Left lung (tissue), 10 donors: Measurements from ENCODE around the gene MRPL33. TPM values are rescaled to one million over a fixed set of nuclear protein-coding genes. Genes with fewer than 3 reads are reported as not detected.

Source experiments
- ATAC-seq: fragments of 200-7000 bp; cut with Tn5 transposase; one replicate; pipeline ENCODE4 v1.9.1; 2020; ENCODE audit warnings: moderate library complexity
- DNase-seq, 4 donors: peaks; one replicate each; pipeline ENCODE4 v3.0.0-alpha.2; 2013 to 2020
- H3K27ac ChIP-seq, 2 donors: fragments of 200-600 bp; sonication (generic) in 1 of 2; one replicate each; pipeline versions ENCODE4 v1.5.0 to v1.8.0; 2020 to 2021
- H3K27me3 ChIP-seq, 2 donors: fragments of 200-600 bp; sonication (generic) in 1 of 2; one replicate each; pipeline versions ENCODE4 v1.5.0 to v1.8.0; 2020 to 2021
- H3K36me3 ChIP-seq, 2 donors: fragments of 200-600 bp; sonication (generic) in 1 of 2; one replicate each; pipeline versions ENCODE4 v1.5.0 to v1.8.0; 2020 to 2021
- H3K4me1 ChIP-seq, 2 donors: fragments of 200-600 bp; one replicate each; pipeline ENCODE4 v1.8.0; 2021
- H3K4me3 ChIP-seq, 2 donors: fragments of 200-600 bp; sonication (generic) in 1 of 2; one replicate each; pipeline versions ENCODE4 v1.5.0 to v1.8.0; 2020 to 2021; ENCODE audit warnings: mild to moderate bottlenecking in 1 of 2
- H3K9me3 ChIP-seq, 2 donors: fragments of 200-600 bp; sonication (generic) in 1 of 2; one replicate each; pipeline versions ENCODE4 v1.5.0 to v1.8.0; 2020 to 2021
- intact Hi-C, 2 donors: fragments of 100-400 bp; cut with DNase I; formaldehyde crosslinking; loops; one replicate each; pipeline versions ENCODE4 v1.11.2 to v1.14.2; 2022
- polyA plus RNA-seq, 6 donors: library from polyadenylated mRNA; unstranded; fragments of 120-200 nt; gene quantifications; one replicate each; pipeline ENCODE4 v1.2.1, GENCODE V29; 2013; ENCODE audit not compliant: insufficient read length in 6 of 6
- total RNA-seq, 2 donors: library from RNA; stranded (reverse); fragmentation: NEBNext Ultra II Directional; extraction: Animal tissue kit (Norgen Biotek cat#: 25700); gene quantifications; one replicate each; pipeline ENCODE4 v1.2.1, GENCODE V29; 2021
- TF ChIP-seq, protein P1 (sequence below), 2 donors: fragments of 200-600 bp; sonication (generic) in 1 of 2; IDR thresholded peaks; one replicate each; pipeline versions ENCODE4 v1.5.0 to v1.8.0; 2021; ENCODE audit warnings: antibody characterized with exemption in 2 of 2
- donor health status: DM: no; HTN: yes; CAD: no.
- donor health status: DM: no; HTN: no; CAD: no.

Gene MRPL33
- total and polyA plus RNA-seq, 8 donors: 75.2 to 113 (median 101) TPM

DNA sequence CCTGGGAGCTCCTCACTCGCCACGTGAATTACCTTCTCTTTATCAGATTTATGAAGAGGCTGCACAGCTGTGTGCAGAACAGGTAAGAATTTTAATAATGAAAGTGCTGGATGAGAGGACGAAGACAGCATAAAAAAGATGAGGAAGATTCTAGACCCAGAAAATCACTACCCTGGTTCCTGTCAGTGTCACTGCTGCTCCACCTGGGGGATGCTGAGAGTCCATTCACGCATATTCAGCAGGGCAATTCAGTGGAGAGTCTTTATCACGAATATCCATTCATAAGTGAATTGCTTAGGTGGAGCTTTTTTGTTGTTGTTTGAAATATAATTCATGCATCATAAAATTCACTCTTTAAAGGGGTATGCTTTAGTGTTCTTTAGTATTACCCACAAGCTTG lies 52.0 kb downstream of the MRPL33 start:
- DNase-seq (no peak), ATAC-seq (no peak)
- H3K4me3 ChIP-seq: no peak overlapping the region
- no peak overlapping the region for H3K27ac ChIP-seq
- no peaks in the 10 kb centered on the region for H3K36me3 ChIP-seq
- peaks cover 0 to 11% of the 10 kb centered on the region in 2 donors for H3K9me3 ChIP-seq
- TF ChIP-seq, protein P1, sequence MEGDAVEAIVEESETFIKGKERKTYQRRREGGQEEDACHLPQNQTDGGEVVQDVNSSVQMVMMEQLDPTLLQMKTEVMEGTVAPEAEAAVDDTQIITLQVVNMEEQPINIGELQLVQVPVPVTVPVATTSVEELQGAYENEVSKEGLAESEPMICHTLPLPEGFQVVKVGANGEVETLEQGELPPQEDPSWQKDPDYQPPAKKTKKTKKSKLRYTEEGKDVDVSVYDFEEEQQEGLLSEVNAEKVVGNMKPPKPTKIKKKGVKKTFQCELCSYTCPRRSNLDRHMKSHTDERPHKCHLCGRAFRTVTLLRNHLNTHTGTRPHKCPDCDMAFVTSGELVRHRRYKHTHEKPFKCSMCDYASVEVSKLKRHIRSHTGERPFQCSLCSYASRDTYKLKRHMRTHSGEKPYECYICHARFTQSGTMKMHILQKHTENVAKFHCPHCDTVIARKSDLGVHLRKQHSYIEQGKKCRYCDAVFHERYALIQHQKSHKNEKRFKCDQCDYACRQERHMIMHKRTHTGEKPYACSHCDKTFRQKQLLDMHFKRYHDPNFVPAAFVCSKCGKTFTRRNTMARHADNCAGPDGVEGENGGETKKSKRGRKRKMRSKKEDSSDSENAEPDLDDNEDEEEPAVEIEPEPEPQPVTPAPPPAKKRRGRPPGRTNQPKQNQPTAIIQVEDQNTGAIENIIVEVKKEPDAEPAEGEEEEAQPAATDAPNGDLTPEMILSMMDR (IDR thresholded peaks at IDR 0.05): no peak
- no peaks in the 10 kb centered on the region for H3K27me3 ChIP-seq
- peaks cover 0 to 7% of the 10 kb centered on the region in 2 donors for H3K4me1 ChIP-seq
- intact Hi-C loops: no loop called here

DNA sequence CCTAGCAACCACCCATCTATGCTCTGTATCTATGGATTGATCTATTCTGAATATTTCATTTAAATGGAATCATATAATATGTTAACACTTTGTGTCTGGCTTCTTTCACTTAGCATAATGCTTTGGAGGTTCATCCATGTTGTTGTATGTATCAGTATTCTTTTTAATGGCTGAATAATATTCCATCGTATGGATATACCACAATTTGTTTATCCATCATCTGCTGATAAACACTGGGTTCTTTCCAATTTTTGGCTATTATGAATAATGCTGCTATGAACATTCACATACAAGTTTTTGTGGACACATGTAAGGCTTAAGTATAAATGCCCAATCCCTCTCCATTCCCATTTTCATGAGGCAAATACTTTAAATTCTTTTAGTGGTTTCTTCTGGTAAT lies 52.9 kb downstream of the MRPL33 start:
- peaks cover 0 to 7% of the 10 kb centered on the region in 2 donors for H3K4me1 ChIP-seq
- TF ChIP-seq, protein P1 (IDR thresholded peaks at IDR 0.05): no peak
- no peak overlapping the region for H3K4me3 ChIP-seq
- no peak overlapping the region for H3K27ac ChIP-seq
- intact Hi-C loops: no loop called here
- no peak for DNase-seq
- no peaks in the 10 kb centered on the region for H3K36me3 ChIP-seq
- H3K9me3 ChIP-seq: peaks cover 0 to 8% of the 10 kb centered on the region in 2 donors
- no peak for ATAC-seq
- no peaks in the 10 kb centered on the region for H3K27me3 ChIP-seq

DNA sequence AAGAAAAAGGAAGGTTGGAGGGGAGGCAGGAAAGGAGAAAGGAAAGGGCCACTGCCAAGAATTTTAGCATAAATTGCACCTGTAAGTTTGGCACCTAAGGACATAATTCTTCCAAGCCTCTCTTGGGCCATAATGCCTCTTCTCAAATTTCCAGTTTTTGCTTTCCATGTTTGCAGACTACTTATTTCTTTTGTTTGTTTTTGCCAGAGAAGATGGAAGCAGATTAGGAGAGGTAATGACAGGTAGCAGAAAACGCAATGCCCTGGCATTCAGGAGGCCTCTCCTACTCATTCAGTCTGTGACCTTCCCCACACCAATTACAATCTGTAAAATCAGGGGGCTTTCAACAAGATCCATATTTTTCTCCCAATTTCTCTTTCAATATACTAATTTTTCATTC lies 56.8 kb downstream of the MRPL33 start:
- ATAC-seq (peak; percentile 53), DNase-seq (no peak)
- intact Hi-C loops: no loop called here
- Histone ChIP-seq H3K4me3 (no peak overlapping the region), H3K27me3 (no peaks in the 10 kb centered on the region), H3K27ac (no peak overlapping the region), H3K9me3 (peaks cover 0 to 8% of the 10 kb centered on the region in 2 donors), H3K36me3 (no peaks in the 10 kb centered on the region), H3K4me1 (peaks cover 0 to 18% of the 10 kb centered on the region in 2 donors)
- TF ChIP-seq, protein P1 (IDR thresholded peaks at IDR 0.05): no peak

Other genes with a start within 250 kb of the MRPL33 start
- 10 to 100 TPM; 29.3 to 29.6 TPM for gene ZNF512, start 188.7 kb upstream of the MRPL33 start, total RNA-seq
- gene ZNF512, start 188.7 kb upstream of the MRPL33 start, polyA plus RNA-seq: 10 to 100 TPM; 78.8 to 93.5 (median 84.5) TPM
- gene CCDC121, start 142.7 kb upstream of the MRPL33 start, total RNA-seq: 1 to 10 TPM; 2.9 to 3.0 TPM
- gene CCDC121, start 142.7 kb upstream of the MRPL33 start, polyA plus RNA-seq: 10 to 100 TPM; 11.7 to 13.2 (median 13.1) TPM
- 10 to 100 TPM; 24.2 to 25.0 TPM for gene GPN1, start 142.7 kb upstream of the MRPL33 start, total RNA-seq
- gene GPN1, start 142.7 kb upstream of the MRPL33 start, polyA plus RNA-seq: 10 to 100 TPM; 53.0 to 61.7 (median 54.8) TPM
- gene SUPT7L, start 108.1 kb upstream of the MRPL33 start, total RNA-seq: 10 to 100 TPM; 30.8 to 32.2 TPM
- gene SUPT7L, start 108.1 kb upstream of the MRPL33 start, polyA plus RNA-seq: 10 to 100 TPM; 51.6 to 62.5 (median 58.1) TPM
- 10 to 100 TPM; 18.5 to 20.3 TPM for gene SLC4A1AP, start 107.8 kb upstream of the MRPL33 start, total RNA-seq
- gene SLC4A1AP, start 107.8 kb upstream of the MRPL33 start, polyA plus RNA-seq: 10 to 100 TPM; 32.3 to 40.1 (median 33.3) TPM
- 1 to 10 TPM; 2.3 to 4.0 TPM for gene RBKS, start 118.7 kb downstream of the MRPL33 start, total RNA-seq
- 1 to 10 TPM; 2.0 to 3.2 (median 2.6) TPM for gene RBKS, start 118.7 kb downstream of the MRPL33 start, polyA plus RNA-seq
- 10 to 100 TPM; 42.5 to 49.2 TPM for gene BABAM2, start 119.0 kb downstream of the MRPL33 start, total RNA-seq
- gene BABAM2, start 119.0 kb downstream of the MRPL33 start, polyA plus RNA-seq: 10 to 100 TPM; 27.1 to 28.8 (median 28.0) TPM